ENCODE measurements around the gene FBXO42. TPM values are rescaled to one million over a fixed set of nuclear protein-coding genes. Genes with fewer than 3 reads are reported as not detected.

Gene FBXO42
- total and polyA plus RNA-seq, 2 donors (not counting 1 experiment from before 2014, with no cell fraction given) = 10.4 to 13.5 TPM

GRCh38 chr1:16286122-16286521 lies 66.2 kb downstream of the FBXO42 start:
- Histone ChIP-seq H3K27ac (ENCODE audit: insufficient read depth, low read length) (no peak overlapping the region), H3K4me2 (ENCODE audit: extremely low read depth, insufficient read depth, low read length) (no peak overlapping the region), H3K4me3 (replicated peaks in 1 of 4; ENCODE audit: control extremely low read depth in 1 of 4, insufficient read depth in 1 of 4, low read depth in 3 of 4, low read length in 4 of 4) (no peak overlapping the region), H3K9me3 (ENCODE audit: control insufficient read depth, insufficient read depth, low read depth, low read length) (no peaks in the 10 kb centered on the region), H3K9ac (ENCODE audit: insufficient read depth, low read length) (no peak overlapping the region), H3K79me2 (ENCODE audit: control insufficient read depth, insufficient read depth, low read length) (no peaks in the 10 kb centered on the region), H2AFZ (ENCODE audit: low read length) (no peak overlapping the region), H4K20me1 (ENCODE audit: control insufficient read depth, extremely low read depth, insufficient read depth, low read length) (no peaks in the 10 kb centered on the region), H3K36me3 (ENCODE audit: control insufficient read depth, insufficient read depth, low read length) (no peaks in the 10 kb centered on the region), H3K27me3 (ENCODE audit: control insufficient read depth, insufficient read depth, low read length) (no peaks in the 10 kb centered on the region), H3K4me1 (ENCODE audit: control insufficient read depth, extremely low read depth, insufficient read depth, low read length) (no peaks in the 10 kb centered on the region)
- TF ChIP-seq EZH2 (IDR thresholded peaks at IDR 0.05; ENCODE audit: low read length, missing control alignments) (no peak), CTCF (conservative IDR thresholded peaks at IDR 0.05 in 1 of 2, IDR thresholded peaks at IDR 0.05 in 1 of 2; ENCODE audit: low read depth in 1 of 2, low read length in 2 of 2) (no peak)
- DNase-seq (ENCODE audit: low read depth in 2 of 2) = no peak

GRCh38 chr1:16281765-16282164 lies 70.5 kb downstream of the FBXO42 start:
- H3K9me3 ChIP-seq (ENCODE audit: control insufficient read depth, insufficient read depth, low read depth, low read length) = no peaks in the 10 kb centered on the region
- no peaks in the 10 kb centered on the region for H3K27me3 ChIP-seq (ENCODE audit: control insufficient read depth, insufficient read depth, low read length)
- H3K36me3 ChIP-seq (ENCODE audit: control insufficient read depth, insufficient read depth, low read length) = no peaks in the 10 kb centered on the region
- no peaks in the 10 kb centered on the region for H3K79me2 ChIP-seq (ENCODE audit: control insufficient read depth, insufficient read depth, low read length)
- H3K4me3 ChIP-seq (replicated peaks in 1 of 4; ENCODE audit: control extremely low read depth in 1 of 4, insufficient read depth in 1 of 4, low read depth in 3 of 4, low read length in 4 of 4) = no peak overlapping the region
- H3K9ac ChIP-seq (ENCODE audit: insufficient read depth, low read length) = no peak overlapping the region
- no peak for TF ChIP-seq EZH2 (IDR thresholded peaks at IDR 0.05; ENCODE audit: low read length, missing control alignments)
- TF ChIP-seq CTCF (conservative IDR thresholded peaks at IDR 0.05 in 1 of 2, IDR thresholded peaks at IDR 0.05 in 1 of 2; ENCODE audit: low read depth in 1 of 2, low read length in 2 of 2) = no peak
- peaks cover 2% of the 10 kb centered on the region for H3K4me1 ChIP-seq (ENCODE audit: control insufficient read depth, extremely low read depth, insufficient read depth, low read length)
- DNase-seq (ENCODE audit: low read depth in 2 of 2) = no peak
- H2AFZ ChIP-seq (ENCODE audit: low read length) = no peak overlapping the region
- no peaks in the 10 kb centered on the region for H4K20me1 ChIP-seq (ENCODE audit: control insufficient read depth, extremely low read depth, insufficient read depth, low read length)
- no peak overlapping the region for H3K4me2 ChIP-seq (ENCODE audit: extremely low read depth, insufficient read depth, low read length)
- H3K27ac ChIP-seq (ENCODE audit: insufficient read depth, low read length) = no peak overlapping the region

- no peak overlapping the region for H3K4me2 ChIP-seq (ENCODE audit: extremely low read depth, insufficient read depth, low read length)
- H4K20me1 ChIP-seq (ENCODE audit: control insufficient read depth, extremely low read depth, insufficient read depth, low read length) = no peaks in the 10 kb centered on the region
- H2AFZ ChIP-seq (ENCODE audit: low read length) = no peak overlapping the region
- H3K27ac ChIP-seq (ENCODE audit: insufficient read depth, low read length) = no peak overlapping the region
- no peaks in the 10 kb centered on the region for H3K79me2 ChIP-seq (ENCODE audit: control insufficient read depth, insufficient read depth, low read length)
- H3K4me3 ChIP-seq (replicated peaks in 1 of 4; ENCODE audit: control extremely low read depth in 1 of 4, insufficient read depth in 1 of 4, low read depth in 3 of 4, low read length in 4 of 4) = no peak overlapping the region
- TF ChIP-seq CTCF (conservative IDR thresholded peaks at IDR 0.05 in 1 of 2, IDR thresholded peaks at IDR 0.05 in 1 of 2; ENCODE audit: low read depth in 1 of 2, low read length in 2 of 2) (no peak), EZH2 (IDR thresholded peaks at IDR 0.05; ENCODE audit: low read length, missing control alignments) (no peak)
- no peaks in the 10 kb centered on the region for H3K9me3 ChIP-seq (ENCODE audit: control insufficient read depth, insufficient read depth, low read depth, low read length)
- no peaks in the 10 kb centered on the region for H3K27me3 ChIP-seq (ENCODE audit: control insufficient read depth, insufficient read depth, low read length)
- peaks cover 2% of the 10 kb centered on the region for H3K4me1 ChIP-seq (ENCODE audit: control insufficient read depth, extremely low read depth, insufficient read depth, low read length)
- H3K9ac ChIP-seq (ENCODE audit: insufficient read depth, low read length) = no peak overlapping the region
- DNase-seq (ENCODE audit: low read depth in 2 of 2) = no peak
- no peaks in the 10 kb centered on the region for H3K36me3 ChIP-seq (ENCODE audit: control insufficient read depth, insufficient read depth, low read length)
Observed at GRCh38 chr1:16279186-16279585, 73.1 kb downstream of the FBXO42 start.
